ENCODE results near the gene NUDT8.

GRCh38 chr11:67616431-67617242 is 13.1 kb downstream of the NUDT8 start:
- no peak for TF ChIP-seq SNAI2 (CRISPR knock-in tag; IDR thresholded peaks at IDR 0.05)
- no peak for TF ChIP-seq TCF4 (CRISPR knock-in tag; IDR thresholded peaks at IDR 0.05; ENCODE audit: borderline replicate concordance)
- TF ChIP-seq CSRNP3 (CRISPR knock-in tag; IDR thresholded peaks at IDR 0.05), result no peak
- TF ChIP-seq GLIS3 (CRISPR knock-in tag; IDR thresholded peaks at IDR 0.05), result no peak
- no peak for TF ChIP-seq RARB (CRISPR knock-in tag; IDR thresholded peaks at IDR 0.05)
- TF ChIP-seq ZFP3 (CRISPR knock-in tag; IDR thresholded peaks at IDR 0.05), result no peak
- TF ChIP-seq CREB5 (CRISPR knock-in tag; IDR thresholded peaks at IDR 0.05; ENCODE audit: low read depth), result no peak
- no peak for TF ChIP-seq ZNF565 (CRISPR knock-in tag; conservative IDR thresholded peaks at IDR 0.05; ENCODE audit: low read depth)

All from SK-N-SH treated with all-trans-retinoic acid at 6 μM for 48 hours (cell line).